DND-41 (cell line): ENCODE data around the gene CDK17.

Experiments used
- ATAC-seq: fragments of 200-7000 bp; cut with Tn5 transposase; 3 replicates; pipeline ENCODE4 v1.9.1; 2021; ENCODE audit warnings: low read depth; ENCODE audit not compliant: insufficient read depth
- DNase-seq: peaks from one replicate; pipeline ENCODE4 v3.0.0-alpha.2; 2020
- H2AFZ ChIP-seq: 2 replicates; pipeline ENCODE4 v1.6.0; 2012; ENCODE audit warnings: low read depth, low read length
- H3K27ac ChIP-seq: 2 replicates; pipeline ENCODE4 v1.5.1; 2012; ENCODE audit warnings: low read length, inconsistent platforms
- H3K27me3 ChIP-seq: fragments of 200-600 bp; sonication (generic); 2 replicates; pipeline ENCODE4 v1.6.0; 2012; ENCODE audit warnings: low read length, mild to moderate bottlenecking, inconsistent platforms; ENCODE audit not compliant: insufficient read depth, poor library complexity
- H3K36me3 ChIP-seq: 2 replicates; pipeline ENCODE4 v1.5.1; 2012; ENCODE audit warnings: low read length, inconsistent platforms; ENCODE audit not compliant: insufficient read depth
- H3K4me1 ChIP-seq: 2 replicates; pipeline ENCODE4 v1.5.1; 2012; ENCODE audit warnings: mild to moderate bottlenecking, low read length; ENCODE audit not compliant: insufficient read depth
- H3K4me2 ChIP-seq: 2 replicates; pipeline ENCODE4 v1.6.0; 2012; ENCODE audit warnings: mild to moderate bottlenecking, moderate library complexity, low read length, inconsistent platforms; ENCODE audit not compliant: insufficient read depth
- H3K4me3 ChIP-seq, 2 experiments: fragments of 200-600 bp in 1 of 2; shearing (Covaris generic) in 1 of 2; 2 replicates each; pipeline ENCODE4 v1.5.1; 2012 to 2016; ENCODE audit warnings: inconsistent platforms in 2 of 2, low read length in 2 of 2, mild to moderate bottlenecking in 2 of 2, low read depth in 1 of 2, moderate library complexity in 1 of 2
- H3K79me2 ChIP-seq: 2 replicates; pipeline ENCODE4 v1.6.0; 2012; ENCODE audit warnings: low read length, inconsistent platforms; ENCODE audit not compliant: insufficient read depth
- H3K9ac ChIP-seq: 2 replicates; pipeline ENCODE4 v1.6.0; 2012; ENCODE audit warnings: low read depth, mild to moderate bottlenecking, inconsistent platforms, low read length, moderate library complexity
- H3K9me3 ChIP-seq: 2 replicates; pipeline ENCODE4 v1.5.1; 2012; ENCODE audit warnings: low read length, moderate library complexity, mild to moderate bottlenecking, inconsistent platforms; ENCODE audit not compliant: insufficient read depth, severe bottlenecking
- H4K20me1 ChIP-seq: 2 replicates; pipeline ENCODE4 v1.6.0; 2012; ENCODE audit warnings: low read length; ENCODE audit not compliant: insufficient read depth
- EZH2 ChIP-seq: IDR thresholded peaks from 3 replicates; pipeline ENCODE4 v1.6.1; 2012; ENCODE audit warnings: borderline replicate concordance, low read depth, mild to moderate bottlenecking, moderate library complexity, low read length, inconsistent platforms; ENCODE audit not compliant: severe bottlenecking
- TF ChIP-seq, protein P1 (sequence below): IDR thresholded peaks from 2 replicates; pipeline ENCODE4 v1.5.1; 2012; ENCODE audit warnings: borderline replicate concordance, low read length, moderate library complexity, mild to moderate bottlenecking; ENCODE audit not compliant: poor library complexity, severe bottlenecking; ENCODE audit errors: extremely low read depth

CDK17 gene

DNA sequence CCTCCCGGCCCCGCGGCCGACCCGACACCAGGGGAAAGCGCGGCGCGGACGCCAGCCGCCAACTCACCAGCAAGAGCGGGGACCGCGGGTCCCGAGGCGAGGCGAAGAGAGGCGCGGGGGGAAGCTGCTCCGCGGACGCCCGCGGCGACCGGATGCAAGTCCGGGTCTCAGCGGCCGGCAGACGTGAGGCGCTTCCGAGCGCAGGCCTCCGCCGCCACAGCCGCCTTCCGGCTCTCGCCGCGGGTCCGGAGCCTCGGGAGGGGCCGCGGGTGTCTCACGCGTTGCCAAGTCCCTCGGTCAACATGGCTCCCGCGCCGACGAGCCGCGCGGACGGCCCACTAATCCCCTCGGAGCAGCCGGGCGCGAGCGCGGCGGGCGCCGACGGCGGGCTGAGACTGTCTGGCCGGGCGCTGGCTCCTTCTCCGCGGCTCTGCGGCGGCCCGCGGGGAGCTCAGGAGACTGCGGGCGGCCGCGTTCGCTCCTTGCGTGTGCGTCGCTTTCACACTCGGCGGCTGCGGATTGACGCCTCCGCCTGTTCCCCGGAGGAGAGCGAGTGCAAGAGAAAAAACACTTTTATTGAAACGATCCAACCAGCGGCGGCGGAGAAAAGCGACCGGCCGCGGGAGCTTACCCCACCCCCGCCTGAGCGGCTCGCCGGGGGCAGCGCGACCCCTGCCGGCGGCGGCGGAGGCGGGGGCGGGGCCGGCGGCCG is at the start of gene CDK17:
Gene CDK17, minus strand, starts transcription at position 521 of the 712 bp plus-strand sequence. CDS start 65,603 bp downstream, outside the sequence.
- Histone ChIP-seq H3K9ac (peak within 1 kb of the TSS; percentile 94), H3K4me2 (peak within 1 kb of the TSS; percentile 74), H2AFZ (peak within 1 kb of the TSS; percentile 75), H3K27me3 (no peaks in the 10 kb centered on the region), H4K20me1 (peaks cover 42% of the 10 kb centered on the region; the same call in 1 of the 2 replicates), H3K4me3 (peak within 1 kb of the TSS; percentile 40 to 66), H3K4me1 (peaks cover 44% of the 10 kb centered on the region), H3K79me2 (peaks cover 49% of the 10 kb centered on the region), H3K9me3 (no peaks in the 10 kb centered on the region), H3K27ac (peak within 1 kb of the TSS; percentile 92), H3K36me3 (no peaks in the 10 kb centered on the region; the same call in 1 of the 2 replicates)
- DNase-seq (peak; percentile 90), ATAC-seq (peak; percentile 70)
- TF ChIP-seq, protein P1, sequence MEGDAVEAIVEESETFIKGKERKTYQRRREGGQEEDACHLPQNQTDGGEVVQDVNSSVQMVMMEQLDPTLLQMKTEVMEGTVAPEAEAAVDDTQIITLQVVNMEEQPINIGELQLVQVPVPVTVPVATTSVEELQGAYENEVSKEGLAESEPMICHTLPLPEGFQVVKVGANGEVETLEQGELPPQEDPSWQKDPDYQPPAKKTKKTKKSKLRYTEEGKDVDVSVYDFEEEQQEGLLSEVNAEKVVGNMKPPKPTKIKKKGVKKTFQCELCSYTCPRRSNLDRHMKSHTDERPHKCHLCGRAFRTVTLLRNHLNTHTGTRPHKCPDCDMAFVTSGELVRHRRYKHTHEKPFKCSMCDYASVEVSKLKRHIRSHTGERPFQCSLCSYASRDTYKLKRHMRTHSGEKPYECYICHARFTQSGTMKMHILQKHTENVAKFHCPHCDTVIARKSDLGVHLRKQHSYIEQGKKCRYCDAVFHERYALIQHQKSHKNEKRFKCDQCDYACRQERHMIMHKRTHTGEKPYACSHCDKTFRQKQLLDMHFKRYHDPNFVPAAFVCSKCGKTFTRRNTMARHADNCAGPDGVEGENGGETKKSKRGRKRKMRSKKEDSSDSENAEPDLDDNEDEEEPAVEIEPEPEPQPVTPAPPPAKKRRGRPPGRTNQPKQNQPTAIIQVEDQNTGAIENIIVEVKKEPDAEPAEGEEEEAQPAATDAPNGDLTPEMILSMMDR, result peak; percentile 53
- no peak for TF ChIP-seq EZH2

DNA sequence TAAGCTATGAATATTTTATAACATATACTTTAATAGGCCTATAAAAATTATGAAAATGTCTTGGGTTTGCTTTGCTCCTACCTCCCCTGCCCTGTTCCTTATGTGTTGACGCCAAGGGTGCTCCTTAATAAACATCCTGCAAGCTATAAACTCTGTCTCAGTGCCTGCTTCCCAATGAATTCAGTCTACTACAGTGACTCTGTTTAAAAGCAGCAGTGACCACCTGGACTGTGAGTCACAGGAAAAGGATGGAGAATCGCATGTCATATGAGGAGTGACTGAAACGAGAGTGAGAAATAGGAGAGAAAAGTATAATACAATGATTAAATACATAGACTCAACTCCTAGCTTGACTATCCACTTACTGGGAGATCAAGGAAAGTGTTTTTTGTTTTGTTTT is 48.1 kb upstream of the CDK17 start:
- no peak overlapping the region for H3K4me3 ChIP-seq

DNA sequence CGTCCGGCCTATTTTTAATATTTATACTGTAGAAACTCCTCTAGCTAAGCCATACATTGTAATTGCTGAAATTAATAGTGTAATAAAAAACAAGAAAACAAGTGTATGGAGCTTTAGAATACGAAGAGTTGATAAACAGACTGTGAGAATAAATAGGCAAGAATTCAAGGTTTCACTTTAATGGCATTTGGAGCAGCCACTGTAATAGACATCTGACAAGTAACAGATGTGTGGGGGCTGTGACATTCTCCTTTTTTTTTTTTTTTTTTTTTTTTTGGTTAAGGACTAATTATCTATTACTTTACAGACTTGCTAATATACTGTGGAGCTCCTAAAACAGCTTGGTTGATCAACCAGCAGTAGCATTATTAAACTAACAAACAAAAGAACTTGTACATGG is 47.0 kb upstream of the CDK17 start:
- Histone ChIP-seq H3K79me2 (no peaks in the 10 kb centered on the region), H3K27ac (no peak overlapping the region), H3K9me3 (no peaks in the 10 kb centered on the region), H3K4me2 (no peak overlapping the region), H3K36me3 (no peaks in the 10 kb centered on the region), H3K27me3 (no peaks in the 10 kb centered on the region), H4K20me1 (no peaks in the 10 kb centered on the region), H2AFZ (no peak overlapping the region), H3K4me3 (no peak overlapping the region), H3K4me1 (peaks cover 22% of the 10 kb centered on the region), H3K9ac (no peak overlapping the region; the same call in 1 of the 2 replicates)
- DNase-seq (no peak), ATAC-seq (no peak)
- TF ChIP-seq, protein P1, result no peak
- no peak for TF ChIP-seq EZH2

More for the DNA sequence above, 48.1 kb upstream of the CDK17 start:
- no peaks in the 10 kb centered on the region for H3K9me3 ChIP-seq
- H3K4me1 ChIP-seq, result peaks cover 22% of the 10 kb centered on the region
- H3K4me2 ChIP-seq, result no peak overlapping the region
- TF ChIP-seq, protein P1, result no peak
- no peak for TF ChIP-seq EZH2
- no peaks in the 10 kb centered on the region for H3K36me3 ChIP-seq
- DNase-seq, result no peak
- no peak overlapping the region for H3K27ac ChIP-seq
- H2AFZ ChIP-seq, result no peak overlapping the region
- no peaks in the 10 kb centered on the region for H3K27me3 ChIP-seq
- no peak overlapping the region for H3K9ac ChIP-seq
- H4K20me1 ChIP-seq, result no peaks in the 10 kb centered on the region
- ATAC-seq, result no peak
- no peaks in the 10 kb centered on the region for H3K79me2 ChIP-seq
